Middle frontal gyrus (tissue), 1 donor: ENCODE data around the gene ABHD18.
"Not testable (repeated sequence)": the region's sequence is repeated elsewhere in the genome, so short reads cannot be mapped to it uniquely, and the experiment has no call there.

Source experiments
- DNase-seq: peaks from one replicate; pipeline ENCODE4 v3.0.0-alpha.2; 2015; ENCODE audit warnings: low spot score; ENCODE audit errors: extremely low spot score

The ABHD18 gene

GRCh38 chr4:128061566-128062536 lies 96.6 kb downstream of the ABHD18 start:
- peak; percentile 21 for DNase-seq

GRCh38 chr4:128066453-128066820 lies 101.2 kb downstream of the ABHD18 start:
- DNase-seq = not testable (repeated sequence)

- no peak for DNase-seq
Measured at GRCh38 chr4:128068918-128069317, 103.7 kb downstream of the ABHD18 start.

- no peak for DNase-seq
Measured at GRCh38 chr4:128076464-128076863, 111.3 kb downstream of the ABHD18 start.
